ENCODE data around the gene CCS.

GRCh38 chr11:66555416-66555815 is 37.6 kb upstream of the CCS start:
- TF ChIP-seq, protein P1, sequence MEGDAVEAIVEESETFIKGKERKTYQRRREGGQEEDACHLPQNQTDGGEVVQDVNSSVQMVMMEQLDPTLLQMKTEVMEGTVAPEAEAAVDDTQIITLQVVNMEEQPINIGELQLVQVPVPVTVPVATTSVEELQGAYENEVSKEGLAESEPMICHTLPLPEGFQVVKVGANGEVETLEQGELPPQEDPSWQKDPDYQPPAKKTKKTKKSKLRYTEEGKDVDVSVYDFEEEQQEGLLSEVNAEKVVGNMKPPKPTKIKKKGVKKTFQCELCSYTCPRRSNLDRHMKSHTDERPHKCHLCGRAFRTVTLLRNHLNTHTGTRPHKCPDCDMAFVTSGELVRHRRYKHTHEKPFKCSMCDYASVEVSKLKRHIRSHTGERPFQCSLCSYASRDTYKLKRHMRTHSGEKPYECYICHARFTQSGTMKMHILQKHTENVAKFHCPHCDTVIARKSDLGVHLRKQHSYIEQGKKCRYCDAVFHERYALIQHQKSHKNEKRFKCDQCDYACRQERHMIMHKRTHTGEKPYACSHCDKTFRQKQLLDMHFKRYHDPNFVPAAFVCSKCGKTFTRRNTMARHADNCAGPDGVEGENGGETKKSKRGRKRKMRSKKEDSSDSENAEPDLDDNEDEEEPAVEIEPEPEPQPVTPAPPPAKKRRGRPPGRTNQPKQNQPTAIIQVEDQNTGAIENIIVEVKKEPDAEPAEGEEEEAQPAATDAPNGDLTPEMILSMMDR (IDR thresholded peaks at IDR 0.05; ENCODE audit: low read length), result no peak
- TF ChIP-seq EZH2 (IDR thresholded peaks at IDR 0.05; ENCODE audit: borderline replicate concordance, low read length), result no peak
